Mucosa of descending colon (tissue), 3 donors: Measurements from ENCODE around the gene CFAP61. TPM values are rescaled to one million over a fixed set of nuclear protein-coding genes. Genes with fewer than 3 reads are reported as not detected.
"Not testable (repeated sequence)": the region's sequence is repeated elsewhere in the genome, so short reads cannot be mapped to it uniquely, and the experiment has no call there.

ENCODE experiments used
- ATAC-seq: fragments of 200-7000 bp; cut with Tn5 transposase; one replicate; pipeline ENCODE4 v1.9.1; 2020; ENCODE audit warnings: mild to moderate bottlenecking, moderate library complexity
- DNase-seq, 3 donors: peaks; one replicate each; pipeline ENCODE4 v3.0.0-alpha.2; 2020
- H3K36me3 ChIP-seq: fragments of 200-600 bp; one replicate; pipeline ENCODE4 v1.8.0; 2021; ENCODE audit warnings: low read depth, mild to moderate bottlenecking
- H3K4me1 ChIP-seq: fragments of 200-600 bp; one replicate; pipeline ENCODE4 v1.8.0; 2021; ENCODE audit warnings: low read depth, mild to moderate bottlenecking
- H3K4me3 ChIP-seq: fragments of 200-600 bp; one replicate; pipeline ENCODE4 v1.8.0; 2021; ENCODE audit warnings: mild to moderate bottlenecking
- H3K9me3 ChIP-seq: fragments of 200-600 bp; one replicate; pipeline ENCODE4 v1.8.0; 2021; ENCODE audit warnings: mild to moderate bottlenecking
- CTCF ChIP-seq: fragments of 200-600 bp; IDR thresholded peaks from one replicate; pipeline ENCODE4 v1.8.0; 2022; ENCODE audit warnings: antibody characterized with exemption, mild to moderate bottlenecking
- intact Hi-C, 2 donors: fragments of 100-400 bp; cut with DNase I in 1 of 2; cut with micrococcal nuclease in 1 of 2; formaldehyde crosslinking; loops; one replicate each; pipeline versions ENCODE4 v1.11.0 to v1.11.1; 2022; cut with DNase I, micrococcal nuclease
- total RNA-seq, 3 donors: library from RNA; stranded (reverse); fragmentation: NEBNext Ultra II Directional in 2 of 3; extraction: Animal tissue kit (Norgen Biotek cat#: 25700) in 2 of 3; gene quantifications; one replicate each; pipeline versions ENCODE4 v1.2.1 to v1.2.4, GENCODE V29; 2021 to 2023
- donor health status: DM: no; HTN: no; CAD: no; lungs with moderate emphysema.
- donor health status: DM: no; HTN: no; CAD: no.
- donor health status: DM: no; HTN: yes; CAD: no.

CFAP61 gene
- total RNA-seq, 3 donors from 2014 or later, result 0.35 to 0.79 TPM; not detected in 1

GRCh38 chr20:20241976-20242375, 189.6 kb downstream of the CFAP61 start:
- no peak overlapping the region for H3K4me3 ChIP-seq
- no peaks in the 10 kb centered on the region for H3K36me3 ChIP-seq
- H3K4me1 ChIP-seq, result no peaks in the 10 kb centered on the region
- no peak for TF ChIP-seq CTCF
- no peaks in the 10 kb centered on the region for H3K9me3 ChIP-seq
- DNase-seq (no peak), ATAC-seq (no peak)
- intact Hi-C loops, result no loop called here

GRCh38 chr20:20244384-20244783, 192.1 kb downstream of the CFAP61 start:
- ATAC-seq, H3K4me1 ChIP-seq, H3K9me3 ChIP-seq, DNase-seq, H3K36me3 ChIP-seq, H3K4me3 ChIP-seq, intact Hi-C loops: not testable (repeated sequence)

GRCh38 chr20:20246996-20247633, 194.8 kb downstream of the CFAP61 start:
- Histone ChIP-seq H3K36me3 (no peaks in the 10 kb centered on the region), H3K4me3 (no peak overlapping the region), H3K4me1 (no peaks in the 10 kb centered on the region), H3K9me3 (no peaks in the 10 kb centered on the region)
- DNase-seq (no peak), ATAC-seq (no peak)
- no peak for TF ChIP-seq CTCF
- intact Hi-C loops, result no loop called here

GRCh38 chr20:20248620-20249200, 196.4 kb downstream of the CFAP61 start:
- Histone ChIP-seq H3K9me3 (no peaks in the 10 kb centered on the region), H3K36me3 (no peaks in the 10 kb centered on the region), H3K4me3 (no peak overlapping the region), H3K4me1 (no peaks in the 10 kb centered on the region)
- TF ChIP-seq CTCF, result no peak
- ATAC-seq (no peak), DNase-seq (no peak)
- intact Hi-C loops, result no loop called here

GRCh38 chr20:20251317-20251716, 199.0 kb downstream of the CFAP61 start:
- no peak overlapping the region for H3K4me3 ChIP-seq
- no peaks in the 10 kb centered on the region for H3K4me1 ChIP-seq
- DNase-seq (no peak), ATAC-seq (no peak)
- H3K9me3 ChIP-seq, result no peaks in the 10 kb centered on the region
- H3K36me3 ChIP-seq, result no peaks in the 10 kb centered on the region
- no peak for TF ChIP-seq CTCF
- intact Hi-C loops, result no loop called here

- no peaks in the 10 kb centered on the region for H3K36me3 ChIP-seq
- intact Hi-C loops, result no loop called here
- H3K9me3 ChIP-seq, result no peaks in the 10 kb centered on the region
- no peak overlapping the region for H3K4me3 ChIP-seq
- ATAC-seq (no peak), DNase-seq (no peak)
- no peak for TF ChIP-seq CTCF
- H3K4me1 ChIP-seq, result no peaks in the 10 kb centered on the region
Observed at GRCh38 chr20:20251836-20252235, 199.5 kb downstream of the CFAP61 start.
